Measurements from ENCODE around the gene PKIB.
"Not testable (repeated sequence)": the region's sequence is repeated elsewhere in the genome, so short reads cannot be mapped to it uniquely, and the experiment has no call there.

PKIB gene, protein sequence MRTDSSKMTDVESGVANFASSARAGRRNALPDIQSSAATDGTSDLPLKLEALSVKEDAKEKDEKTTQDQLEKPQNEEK

DNA sequence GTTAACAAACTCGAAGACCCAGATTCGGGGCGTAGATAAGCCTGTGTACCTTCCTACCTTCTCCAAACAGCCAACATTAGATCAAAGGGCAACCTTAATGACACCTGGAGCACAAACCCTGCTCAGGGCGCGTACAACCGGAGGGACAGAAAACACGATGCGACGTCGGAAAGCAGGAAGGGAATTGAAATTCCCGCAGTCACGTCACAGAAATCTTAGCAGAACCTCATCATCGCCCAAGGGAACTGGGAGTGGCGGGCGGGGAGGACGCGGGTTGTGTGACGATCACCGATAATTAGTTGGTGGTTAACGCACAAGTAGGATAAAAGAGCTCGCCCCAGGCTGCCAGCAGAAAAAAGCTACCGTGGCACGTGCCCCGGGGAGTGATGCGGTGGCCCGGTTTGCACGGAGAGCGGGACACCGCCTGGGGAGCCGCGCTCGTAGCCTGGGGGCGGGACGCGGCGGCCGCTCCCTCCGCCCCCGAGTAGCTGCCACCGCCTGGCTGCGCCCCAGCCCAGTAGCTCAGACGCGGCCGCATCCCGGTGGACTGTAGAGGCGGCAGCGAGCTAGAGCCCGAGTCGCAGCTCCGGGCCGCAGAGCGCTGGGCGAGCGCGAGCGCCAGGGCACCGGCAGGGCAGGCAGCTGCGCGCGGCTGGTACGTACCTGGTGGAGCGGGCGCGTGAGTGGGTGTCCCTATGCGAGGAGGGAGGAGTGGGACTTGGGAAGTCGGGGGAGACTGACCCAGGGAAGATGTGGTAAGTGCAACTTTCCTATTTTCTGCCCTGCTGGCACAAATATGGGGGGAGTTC, at the start of gene PKIB:
Gene PKIB (plus strand): TSS at position 525 of the 809 bp plus-strand sequence. CDS start 107,390 bp downstream, outside the sequence.
- DNase-seq, result peak; percentile 54 to 61

DNA sequence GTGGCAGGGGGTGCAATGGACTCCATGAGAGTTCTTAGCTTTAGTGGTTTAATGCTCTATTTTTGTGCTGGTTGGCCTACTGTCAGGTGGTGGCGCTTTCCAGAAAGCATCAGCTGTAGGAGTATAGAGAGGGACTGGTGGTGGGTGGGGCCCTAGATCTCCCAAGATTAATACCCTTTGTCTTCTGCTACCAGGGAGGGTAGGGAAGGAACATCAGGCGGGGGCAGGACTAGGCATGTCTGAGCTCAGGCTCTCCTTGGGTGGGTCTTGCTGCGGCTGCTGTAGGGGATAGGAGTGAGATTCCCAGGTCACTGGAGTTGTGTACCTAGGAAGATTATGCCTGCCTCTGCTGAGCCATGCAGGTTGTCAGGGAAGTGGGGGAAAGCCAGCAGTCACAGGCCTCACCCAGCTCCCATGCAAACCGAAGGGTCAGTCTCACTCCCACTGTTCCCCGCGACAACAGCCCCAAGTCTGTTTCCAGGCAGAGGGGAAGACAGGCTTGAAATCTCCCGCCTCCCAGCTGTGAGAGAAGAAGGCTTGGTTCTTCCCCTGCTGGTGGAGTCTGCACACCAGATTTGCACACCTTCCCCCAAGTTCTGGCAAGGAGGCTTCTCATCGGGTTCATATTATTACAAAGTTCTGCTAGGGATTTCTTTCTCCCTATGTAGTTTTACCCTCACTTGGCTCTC, 46.7 kb upstream of the PKIB start:
- DNase-seq, result no peak

DNA sequence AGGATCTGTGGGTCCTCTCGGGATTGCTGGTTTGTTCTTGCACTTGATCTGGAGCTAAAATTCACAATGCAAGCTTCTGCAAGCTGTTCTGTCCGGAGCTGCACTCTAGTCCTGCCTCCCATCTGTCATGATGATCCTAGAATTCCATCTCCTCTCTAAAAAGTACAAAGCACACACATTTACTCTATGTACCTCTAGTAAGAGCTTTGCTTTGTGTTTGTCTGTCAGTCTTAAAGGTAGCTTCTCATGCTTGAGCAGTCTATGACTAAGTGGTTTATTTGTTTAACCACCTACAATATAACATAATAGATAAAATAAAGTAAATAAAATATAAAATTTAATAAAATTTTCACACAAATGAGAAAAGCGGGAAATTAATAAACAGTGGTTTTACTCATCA, 46.0 kb upstream of the PKIB start:
- no peak for DNase-seq

DNA sequence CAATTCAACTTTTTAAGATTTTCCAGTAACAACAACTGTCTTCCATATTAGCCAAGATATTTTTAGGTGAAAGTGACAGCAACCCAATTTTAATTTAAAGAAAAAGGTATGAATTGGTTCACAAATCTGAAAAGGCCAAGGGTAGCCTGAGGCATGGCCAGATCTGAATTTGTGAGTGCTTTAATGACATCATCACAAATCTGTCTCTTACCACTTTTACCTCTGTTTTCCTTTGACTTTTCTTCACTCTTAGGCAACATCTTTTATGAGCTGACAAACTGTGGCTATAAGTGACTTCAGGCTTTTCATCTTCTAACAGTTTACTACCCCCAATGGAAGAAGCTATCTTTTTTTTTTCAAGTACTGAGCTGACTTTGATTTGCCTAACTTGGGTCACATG, 44.5 kb upstream of the PKIB start:
- no peak for DNase-seq

DNA sequence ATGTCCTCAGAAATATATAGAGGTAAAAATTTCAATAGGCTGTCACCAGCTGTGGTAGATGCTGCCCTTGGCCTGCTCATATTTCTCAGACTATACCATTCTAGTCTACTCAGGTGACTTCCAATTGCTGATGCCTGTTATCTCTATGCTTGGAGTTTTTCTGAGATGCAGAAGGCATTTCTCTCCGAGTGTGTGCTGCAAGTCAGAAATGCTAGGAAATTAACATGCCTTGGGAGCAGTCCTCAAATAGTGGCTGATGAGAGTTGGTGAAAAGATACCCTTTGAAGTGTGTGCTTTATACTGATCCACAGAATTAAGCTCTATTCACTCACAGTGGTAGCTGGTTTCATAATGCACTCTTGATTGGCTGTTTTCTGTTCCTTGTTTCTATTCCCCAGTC, 43.2 kb upstream of the PKIB start:
- DNase-seq, result no peak

DNA sequence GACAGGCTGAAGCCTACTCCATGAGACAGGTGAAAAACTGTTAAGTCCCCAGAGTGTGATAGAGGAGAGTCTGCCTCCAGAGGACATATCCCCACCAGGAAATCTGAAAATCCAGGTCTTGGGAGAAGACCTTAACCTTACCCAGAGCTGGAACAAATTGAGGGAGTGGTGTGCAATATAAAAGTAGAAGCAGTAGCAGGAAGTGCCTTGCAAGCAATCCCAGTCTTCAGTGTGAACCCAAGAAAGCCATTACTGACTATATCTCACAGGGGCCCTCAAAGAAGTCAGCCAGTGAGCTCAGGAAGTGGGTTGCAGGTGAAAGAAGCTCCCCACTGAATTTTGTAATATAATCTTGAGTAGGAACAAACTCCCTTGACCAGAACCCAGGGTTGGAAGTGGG, 41.9 kb upstream of the PKIB start:
- no peak for DNase-seq

DNA sequence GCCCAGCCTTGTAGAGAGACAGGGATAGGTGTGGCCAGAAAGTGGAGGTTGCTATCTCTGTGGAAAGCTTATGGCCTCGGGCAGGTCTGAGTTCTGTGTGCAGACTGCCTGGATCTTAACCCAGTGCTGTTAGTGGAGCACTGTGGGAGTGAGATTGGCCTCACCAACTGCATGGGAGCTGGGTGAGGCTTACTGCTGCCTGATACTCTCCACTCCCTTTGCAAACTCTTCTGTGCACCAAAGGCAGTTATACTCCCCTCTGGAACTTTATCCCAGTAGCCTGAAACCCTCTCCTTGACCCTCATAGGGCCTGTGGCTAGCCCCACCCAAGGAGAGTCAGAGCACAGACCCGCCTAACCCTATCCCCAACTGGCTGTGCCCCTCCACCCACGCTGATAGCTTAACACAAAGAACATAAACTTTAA, 41.4 kb upstream of the PKIB start:
- DNase-seq, result no peak

DNA sequence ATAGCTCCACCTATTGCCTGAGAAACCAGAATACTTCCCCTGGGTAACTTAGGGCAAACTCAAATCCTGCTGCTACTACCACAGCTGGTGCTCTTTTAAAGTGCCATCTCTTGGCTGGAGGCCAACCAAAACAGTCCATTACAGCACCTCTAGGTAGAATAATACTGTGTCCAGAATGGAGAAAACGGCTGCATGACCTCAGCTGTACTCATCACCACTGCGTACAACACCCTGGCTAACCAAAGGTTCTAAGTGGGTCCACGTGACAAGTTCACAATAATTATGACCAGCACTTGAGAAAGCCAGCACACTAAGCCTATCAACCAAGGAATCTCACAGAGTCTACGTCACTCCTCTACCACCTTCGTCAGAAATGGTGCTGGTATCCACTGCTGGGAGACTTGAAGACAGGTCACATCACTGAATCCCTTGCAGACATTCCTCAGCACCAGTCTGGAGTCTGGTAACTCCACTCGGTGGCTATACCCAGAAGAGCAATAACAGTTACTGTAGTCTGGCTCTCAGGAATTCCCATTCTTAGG, 40.9 kb upstream of the PKIB start:
- no peak for DNase-seq

DNA sequence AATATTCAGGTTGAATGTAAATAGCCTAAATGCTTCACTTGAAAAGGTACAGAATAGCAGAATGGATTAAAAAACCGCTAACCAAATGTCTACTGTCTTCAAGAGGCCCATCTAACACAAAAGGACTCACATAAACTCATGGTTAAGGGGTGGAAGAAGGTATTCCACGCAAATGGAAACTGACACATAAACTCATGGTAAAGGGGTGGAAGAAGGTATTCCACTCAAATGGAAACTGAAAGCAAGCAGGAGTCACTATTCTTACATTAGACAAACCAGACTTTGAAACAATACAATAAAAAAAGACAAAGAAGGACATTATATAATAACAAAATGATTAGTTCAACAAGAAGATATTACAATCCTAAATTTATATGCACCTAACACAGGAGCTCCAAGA, 38.3 kb upstream of the PKIB start:
- no peak for DNase-seq

DNA sequence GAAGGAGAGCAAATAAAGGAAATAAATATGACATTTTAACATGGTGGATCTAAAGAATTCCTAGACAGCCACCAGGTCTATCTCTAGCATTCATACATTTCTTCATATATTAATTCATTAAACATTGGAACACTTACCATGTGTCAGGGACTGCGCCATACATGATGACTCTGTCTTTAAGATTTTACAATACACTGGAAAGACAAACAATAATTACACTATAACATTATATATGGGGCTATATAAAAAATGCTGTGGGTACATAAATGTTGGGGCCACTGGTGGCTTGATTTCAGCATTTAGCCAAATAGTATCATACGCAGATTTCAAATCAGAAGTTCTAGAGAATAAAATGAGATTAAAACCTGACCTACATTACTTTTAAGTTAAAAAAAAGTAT, 33.3 kb upstream of the PKIB start:
- no peak for DNase-seq

DNA sequence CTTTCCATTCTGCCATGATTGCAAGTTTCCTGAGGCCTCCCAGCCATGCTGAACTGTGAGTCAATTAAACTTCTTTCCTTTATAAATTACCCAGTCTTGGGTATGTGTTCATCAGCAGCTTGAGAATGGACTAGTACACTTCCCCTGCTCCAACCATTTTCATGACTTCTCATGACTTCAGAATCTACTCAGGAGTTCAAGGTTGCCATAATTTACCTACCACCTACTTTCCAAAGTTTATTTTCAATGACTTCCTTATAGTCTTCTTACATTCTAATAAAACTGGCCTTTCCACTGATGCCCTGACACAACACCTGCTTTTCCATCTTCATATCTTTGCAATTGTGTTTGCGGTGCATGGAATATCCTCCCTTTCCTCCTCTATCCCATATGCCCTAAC, 31.2 kb upstream of the PKIB start:
- no peak for DNase-seq

DNA sequence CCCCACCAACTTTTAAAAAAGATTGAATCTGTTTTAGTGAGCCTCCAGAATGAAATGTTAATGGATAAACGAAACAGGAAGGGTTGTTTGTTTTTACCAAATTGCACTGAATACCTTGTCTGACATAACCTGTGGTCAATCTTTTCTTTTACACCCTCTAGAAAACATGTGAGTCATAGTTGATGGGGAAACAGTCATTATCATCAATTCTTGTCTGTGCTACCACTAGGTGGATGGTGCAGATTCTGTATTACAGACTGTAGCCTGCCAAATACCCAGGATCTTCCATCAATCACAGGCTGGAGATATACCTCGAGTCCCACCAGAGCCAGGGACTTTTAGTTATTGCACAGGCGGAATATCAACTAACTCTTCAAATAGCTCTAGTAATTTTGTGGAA, 29.5 kb upstream of the PKIB start:
- DNase-seq, result no peak

DNA sequence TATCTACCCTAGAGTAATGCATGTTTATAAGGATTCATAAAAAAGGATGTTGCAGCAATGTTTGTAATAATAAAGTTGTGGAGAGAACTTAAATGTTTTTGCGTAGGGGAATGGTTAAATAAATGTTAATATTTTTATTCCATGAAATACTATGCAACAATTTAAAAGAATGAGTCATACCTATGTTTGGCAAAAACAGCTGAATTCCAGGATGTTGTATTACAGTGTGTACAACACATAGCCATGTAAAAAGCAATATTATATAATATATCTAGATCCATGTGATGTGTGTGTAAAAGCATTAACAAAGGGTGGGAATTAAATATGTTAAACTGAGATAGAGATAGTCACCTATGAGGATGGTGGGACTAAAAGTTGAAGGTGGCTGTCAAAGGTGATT, 21.1 kb upstream of the PKIB start:
- no peak for DNase-seq

DNA sequence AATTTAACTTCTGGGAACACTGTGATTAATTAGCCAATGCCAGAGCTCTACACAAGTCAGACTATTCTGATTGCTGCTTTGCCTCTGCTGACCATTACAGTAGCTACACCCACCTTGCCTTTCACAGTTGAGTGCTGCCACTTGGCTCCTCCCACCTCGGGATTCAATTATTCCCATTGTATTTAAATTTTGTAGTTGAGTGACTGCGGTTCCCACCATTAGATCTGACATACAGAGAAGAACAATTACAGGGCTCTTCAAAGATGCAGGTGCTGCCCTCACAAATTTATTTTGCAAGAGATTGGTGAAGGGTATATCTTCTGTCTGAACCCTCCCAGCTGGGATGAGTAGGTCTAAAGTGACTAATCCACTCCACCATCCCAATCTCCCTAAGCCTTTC, 11.9 kb upstream of the PKIB start:
- not testable (repeated sequence) for DNase-seq

DNA sequence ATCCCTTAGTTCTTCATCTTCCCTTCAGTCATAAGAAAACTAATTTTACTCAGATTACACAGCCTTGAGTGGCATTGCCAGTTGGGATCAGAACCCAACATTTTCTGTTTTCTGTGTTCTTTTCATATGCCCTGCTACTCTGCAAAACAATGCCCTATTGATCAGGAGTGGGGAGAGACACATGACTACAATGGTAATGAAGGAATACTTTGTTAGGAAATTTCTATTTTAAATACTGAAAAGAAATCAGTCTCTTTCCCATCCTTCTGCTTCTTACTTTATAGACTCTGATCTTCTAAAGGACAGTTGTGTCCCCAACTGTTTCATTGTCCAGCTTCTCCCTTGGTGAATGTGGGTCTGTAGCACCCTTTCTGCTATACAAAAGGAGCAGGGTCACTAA, 5.5 kb upstream of the PKIB start:
- no peak for DNase-seq

DNA sequence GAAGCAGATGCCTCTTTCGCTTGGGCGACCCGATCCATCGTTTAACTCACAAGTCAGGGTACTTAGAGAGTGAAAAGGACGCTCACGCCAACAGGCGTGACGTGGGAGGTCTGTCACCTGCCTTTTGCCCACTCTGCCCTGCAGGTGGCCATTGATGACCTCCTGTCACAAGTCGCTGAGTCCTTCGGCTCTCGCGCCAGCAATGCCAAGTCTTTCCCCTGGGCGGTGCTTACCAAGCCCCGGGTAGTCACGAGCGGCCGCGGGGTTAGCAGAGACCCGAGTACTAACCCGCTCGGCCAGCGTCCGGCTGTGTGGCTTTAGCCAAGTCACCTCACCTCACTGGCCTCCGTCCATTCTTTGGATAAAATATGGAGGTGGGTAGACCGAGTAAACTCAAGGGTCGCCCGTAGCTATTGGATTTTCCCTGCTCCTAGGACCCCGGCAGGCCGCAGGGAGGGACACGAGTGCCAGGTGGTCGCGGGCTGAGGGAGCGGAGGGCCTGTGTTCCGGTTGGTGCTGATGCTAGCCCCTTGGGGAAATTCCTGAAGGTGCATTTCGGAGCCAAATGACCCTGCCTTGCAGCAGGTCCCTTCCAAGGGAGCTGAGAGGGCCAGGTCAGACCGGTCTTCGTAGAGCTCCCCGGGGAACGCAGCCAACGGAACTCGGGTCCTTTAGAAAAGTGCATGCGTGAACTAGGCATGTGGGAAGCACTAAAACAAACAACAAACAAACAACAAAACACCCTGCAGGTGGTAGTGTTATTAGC, 668 bp downstream of the PKIB start:
- DNase-seq, result peak; percentile 18 to 32

DNA sequence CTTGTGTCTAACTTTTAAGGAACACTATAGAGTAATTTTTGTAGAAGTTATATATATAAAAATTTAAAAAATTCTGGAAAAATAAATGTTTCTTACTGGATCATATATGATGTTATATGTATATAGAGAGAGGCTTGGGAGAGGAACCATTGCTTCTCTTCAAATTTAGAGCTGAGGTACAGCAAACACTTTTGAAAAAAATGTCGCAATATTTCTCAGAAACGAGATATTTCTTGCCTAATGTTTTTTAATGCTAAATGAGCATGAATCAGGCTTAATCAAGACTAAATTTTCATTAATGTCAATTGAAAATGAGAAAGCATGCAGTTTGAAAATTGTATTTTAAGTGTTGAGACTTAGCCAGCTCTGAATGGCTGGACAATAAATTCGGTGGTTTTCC, 2.6 kb downstream of the PKIB start:
- DNase-seq, result no peak

DNA sequence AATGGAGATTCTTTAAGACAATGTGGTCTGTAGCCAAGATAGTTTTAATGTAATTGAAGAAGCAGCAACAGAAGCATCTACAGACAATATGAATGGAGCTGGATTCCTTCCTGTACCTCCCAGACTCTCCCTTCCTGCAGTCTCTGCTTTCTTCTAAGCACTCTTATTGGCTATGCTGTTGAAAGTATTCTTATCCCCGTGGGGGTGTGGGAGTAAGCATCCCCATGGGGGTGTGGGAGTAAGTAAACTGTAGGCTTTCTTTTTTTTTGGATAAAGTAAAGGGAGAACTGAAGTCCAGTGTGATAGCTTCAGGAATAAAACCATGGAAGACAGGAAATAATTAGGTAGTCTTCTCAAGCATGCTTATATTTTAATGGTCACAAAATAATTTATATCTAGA, 4.1 kb downstream of the PKIB start:
- no peak for DNase-seq

DNA sequence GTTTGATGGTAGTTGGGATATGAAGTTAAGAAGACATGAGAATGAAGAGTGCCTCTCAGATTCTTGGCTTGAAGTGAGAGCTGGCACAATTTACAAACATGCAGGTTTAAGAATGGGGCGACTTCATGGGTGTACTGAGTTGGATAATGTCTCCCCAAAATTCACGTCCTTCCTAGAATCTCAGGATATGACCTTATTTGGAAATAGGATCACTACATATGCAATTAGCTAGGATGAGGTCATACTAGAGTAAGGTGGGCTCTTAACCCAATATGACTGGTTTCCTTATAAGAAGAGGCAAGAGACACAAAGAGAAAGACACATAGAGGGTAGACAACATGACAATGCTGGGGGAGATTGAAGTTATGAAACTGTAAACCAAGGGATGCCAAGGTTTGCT, 5.2 kb downstream of the PKIB start:
- no peak for DNase-seq

DNA sequence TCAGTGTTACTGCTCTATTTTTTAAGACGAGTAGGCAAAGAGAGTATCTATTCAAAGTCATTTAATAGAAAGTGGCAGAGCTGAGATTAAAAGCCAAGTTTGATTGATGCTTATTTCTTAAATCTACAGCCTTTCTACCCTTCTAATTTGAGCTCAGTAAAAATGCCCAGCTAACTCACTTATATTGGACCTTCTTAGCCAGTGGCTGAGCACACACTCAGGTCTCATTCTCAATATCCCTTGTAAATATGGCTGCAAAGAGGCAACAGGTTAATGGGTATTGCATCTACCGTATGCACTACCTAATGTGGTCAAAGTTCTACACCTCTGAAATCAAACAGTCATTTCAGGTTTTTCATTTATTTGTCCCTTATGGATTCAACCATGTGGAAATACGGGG, 6.7 kb downstream of the PKIB start:
- DNase-seq, result no peak

DNA sequence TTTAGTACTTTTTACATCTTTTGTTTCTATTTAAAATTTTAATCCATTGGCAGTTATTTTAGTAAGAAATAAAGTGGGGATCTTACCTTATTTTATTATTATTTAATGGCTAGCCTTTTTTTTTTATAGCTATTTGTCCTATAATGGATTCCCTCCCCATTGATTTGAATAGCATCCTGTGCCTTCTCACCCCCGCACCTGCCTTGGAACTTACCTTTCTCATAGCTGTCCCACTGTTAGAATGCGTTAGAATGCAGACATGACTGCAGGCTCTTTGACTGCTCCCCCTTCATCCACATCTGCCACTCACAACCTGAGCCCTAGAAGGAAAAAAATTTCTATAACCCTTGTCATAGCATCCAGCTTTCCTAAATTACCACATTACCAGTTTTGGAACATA, 9.1 kb downstream of the PKIB start:
- no peak for DNase-seq

DNA sequence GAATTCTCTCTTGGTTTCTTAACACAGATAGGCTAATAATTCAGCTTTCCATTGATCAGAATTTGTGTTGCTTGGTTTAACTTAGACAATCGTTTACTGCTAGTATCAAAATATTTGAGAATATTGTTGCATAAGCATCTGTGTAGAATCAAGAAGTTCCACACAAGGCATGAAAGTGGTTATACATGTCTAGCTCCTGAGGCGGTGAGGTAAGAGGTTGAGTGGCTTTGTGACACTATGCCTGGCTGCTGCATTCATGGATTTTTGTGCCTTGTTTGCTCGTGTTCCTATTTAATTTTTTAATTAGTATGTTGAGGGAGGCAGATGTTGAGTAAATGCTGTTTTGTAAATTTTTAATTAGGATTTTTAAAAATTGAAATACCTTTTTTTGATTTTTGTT, 10.2 kb downstream of the PKIB start:
- no peak for DNase-seq

DNA sequence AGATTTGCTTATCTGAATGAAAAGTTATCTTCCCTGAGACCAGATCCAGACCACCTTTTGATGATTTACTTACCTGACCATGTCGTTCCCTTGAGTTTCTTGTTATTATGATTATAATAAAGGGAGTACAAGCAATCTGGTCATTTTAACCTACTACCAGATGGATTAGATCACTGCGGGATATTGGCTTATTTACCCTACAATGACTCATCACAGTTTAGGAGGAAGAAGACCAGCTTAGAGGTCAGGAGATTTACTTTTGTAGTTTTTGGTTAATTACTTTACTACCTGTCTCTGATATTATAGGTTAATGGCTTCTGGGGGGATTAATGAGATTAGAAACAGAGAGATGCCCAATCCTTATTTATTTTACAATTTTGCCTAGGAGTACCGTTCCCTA, 10.7 kb downstream of the PKIB start:
- DNase-seq, result no peak

Measured in activated CD4-positive, alpha-beta T cell treated with anti-CD3 and anti-CD28 coated beads, Interleukin-2, amount 50 U/mL, for 48 hours (primary cell).